HG03469 (cell line): ENCODE measurements around the gene ZNF469.

ENCODE experiments used
- ATAC-seq: cut with Tn5 transposase; IDR thresholded peaks from one replicate; pipeline ENCODE4 v1.9.1; 2021; ENCODE audit warnings: mild to moderate bottlenecking, moderate library complexity, moderate number of reproducible peaks; ENCODE audit not compliant: unreplicated experiment

Gene ZNF469

GRCh38 chr16:88382491-88383400, at the start of gene ZNF469:
ZNF469 (plus strand) TSS chr16:88382959; CDS start chr16:88427471, 44,512 bp downstream.
- no peak for ATAC-seq

GRCh38 chr16:88333848-88334777, 48.6 kb upstream of the ZNF469 start:
- no peak for ATAC-seq

GRCh38 chr16:88334778-88335720, 47.7 kb upstream of the ZNF469 start:
- ATAC-seq, result no peak

GRCh38 chr16:88337021-88337420, 45.7 kb upstream of the ZNF469 start:
- no peak for ATAC-seq

- no peak for ATAC-seq
These were observed 45.2 kb upstream of the ZNF469 start for GRCh38 chr16:88337538-88337937.

GRCh38 chr16:88338111-88338510, 44.6 kb upstream of the ZNF469 start:
- no peak for ATAC-seq

- ATAC-seq, result no peak
These were observed 43.9 kb upstream of the ZNF469 start for GRCh38 chr16:88338896-88339295.

GRCh38 chr16:88339930-88340754, 42.6 kb upstream of the ZNF469 start:
- ATAC-seq, result no peak

GRCh38 chr16:88340755-88341150, 42.0 kb upstream of the ZNF469 start:
- no peak for ATAC-seq

GRCh38 chr16:88341551-88342290, 41.0 kb upstream of the ZNF469 start:
- no peak for ATAC-seq

- no peak for ATAC-seq
These were observed 40.3 kb upstream of the ZNF469 start for GRCh38 chr16:88342491-88342890.

- no peak for ATAC-seq
These were observed 39.4 kb upstream of the ZNF469 start for GRCh38 chr16:88343271-88343791.

- no peak for ATAC-seq
These were observed 38.2 kb upstream of the ZNF469 start for GRCh38 chr16:88344411-88345030.

GRCh38 chr16:88345031-88345720, 37.6 kb upstream of the ZNF469 start:
- no peak for ATAC-seq

- no peak for ATAC-seq
These were observed 36.8 kb upstream of the ZNF469 start for GRCh38 chr16:88345721-88346560.

GRCh38 chr16:88346680-88347505, 35.9 kb upstream of the ZNF469 start:
- no peak for ATAC-seq
